AG04450 (cell line): ENCODE data around the gene IP6K3. TPM values are rescaled to one million over a fixed set of nuclear protein-coding genes. Genes with fewer than 3 reads are reported as not detected.

Experiments
- polyA plus RNA-seq: library from polyadenylated mRNA; depleted of rRNA; stranded (reverse); fragments of >200 nt; gene quantifications from 2 replicates; pipeline ENCODE4 v1.2.3, GENCODE V29; 2011; rRNA removed
- small RNA-seq: library from RNA; depleted of rRNA; stranded (forward); fragments of <200 nt; gene quantifications from one replicate; pipeline ENCODE3, GENCODE V24; 2012; ENCODE audit warnings: low read depth; ENCODE audit not compliant: insufficient read length

IP6K3 gene
- polyA plus RNA-seq, 1 experiment: 1.1 TPM

Small RNA genes within 50 kb of the gene (small RNA-seq; reads per million reads assigned to genes)
- not detected for gene MIR3934

Other genes with a start within 250 kb of the IP6K3 start
- 13.0 and 16.3 TPM in 2 replicates for gene BAK1, start 166.6 kb downstream of the IP6K3 start, polyA plus RNA-seq
- gene ITPR3, start 125.6 kb downstream of the IP6K3 start, polyA plus RNA-seq: 4.4 and 4.8 TPM in 2 replicates
- gene UQCC2, start 35.2 kb downstream of the IP6K3 start, polyA plus RNA-seq: 67.9 and 84.1 TPM in 2 replicates
- gene LEMD2, start 42.2 kb upstream of the IP6K3 start, polyA plus RNA-seq: 47.4 and 53.9 TPM in 2 replicates
- not detected in 2 replicates for gene MLN, start 57.1 kb upstream of the IP6K3 start, polyA plus RNA-seq